Measurements from ENCODE around the gene MTG1.

The MTG1 gene, protein sequence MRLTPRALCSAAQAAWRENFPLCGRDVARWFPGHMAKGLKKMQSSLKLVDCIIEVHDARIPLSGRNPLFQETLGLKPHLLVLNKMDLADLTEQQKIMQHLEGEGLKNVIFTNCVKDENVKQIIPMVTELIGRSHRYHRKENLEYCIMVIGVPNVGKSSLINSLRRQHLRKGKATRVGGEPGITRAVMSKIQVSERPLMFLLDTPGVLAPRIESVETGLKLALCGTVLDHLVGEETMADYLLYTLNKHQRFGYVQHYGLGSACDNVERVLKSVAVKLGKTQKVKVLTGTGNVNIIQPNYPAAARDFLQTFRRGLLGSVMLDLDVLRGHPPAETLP

DNA sequence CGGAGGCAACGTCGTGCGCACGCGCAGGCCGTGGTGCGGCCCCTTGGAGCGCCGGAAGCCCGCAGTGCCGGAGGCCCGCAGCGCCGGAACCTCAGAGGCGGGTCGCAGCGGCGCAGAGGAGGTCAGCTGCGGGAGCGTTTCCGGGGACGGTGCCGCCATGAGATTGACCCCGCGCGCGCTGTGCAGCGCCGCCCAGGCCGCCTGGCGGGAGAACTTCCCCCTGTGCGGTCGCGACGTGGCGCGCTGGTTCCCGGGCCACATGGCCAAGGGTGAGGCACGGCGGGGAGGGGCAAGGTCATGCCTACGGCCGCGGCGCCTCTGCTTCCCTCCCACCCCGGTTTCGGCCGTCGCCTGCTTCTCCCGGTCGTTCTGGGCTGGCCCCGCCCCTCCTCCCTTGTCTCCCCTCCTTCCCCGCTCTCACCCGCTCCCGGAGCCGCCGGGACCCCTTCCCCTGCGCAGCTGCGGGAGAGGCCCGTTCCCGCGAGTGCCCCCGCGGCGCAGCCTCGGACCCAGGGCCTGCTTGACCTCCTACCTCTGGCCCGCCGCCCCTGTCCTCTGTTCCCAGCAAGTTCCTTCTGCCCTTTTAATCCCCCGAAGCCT lies at the start of gene MTG1:
MTG1 (plus strand) TSS at position 94 of the 600 bp plus-strand sequence; CDS start at position 158, 64 bp downstream.
- CTCF ChIA-PET = no interaction called here
- peak; percentile 96 for DNase-seq (ENCODE audit: extremely low spot score)
- POLR2A ChIA-PET = no interaction called here
- TF ChIP-seq, protein P1, sequence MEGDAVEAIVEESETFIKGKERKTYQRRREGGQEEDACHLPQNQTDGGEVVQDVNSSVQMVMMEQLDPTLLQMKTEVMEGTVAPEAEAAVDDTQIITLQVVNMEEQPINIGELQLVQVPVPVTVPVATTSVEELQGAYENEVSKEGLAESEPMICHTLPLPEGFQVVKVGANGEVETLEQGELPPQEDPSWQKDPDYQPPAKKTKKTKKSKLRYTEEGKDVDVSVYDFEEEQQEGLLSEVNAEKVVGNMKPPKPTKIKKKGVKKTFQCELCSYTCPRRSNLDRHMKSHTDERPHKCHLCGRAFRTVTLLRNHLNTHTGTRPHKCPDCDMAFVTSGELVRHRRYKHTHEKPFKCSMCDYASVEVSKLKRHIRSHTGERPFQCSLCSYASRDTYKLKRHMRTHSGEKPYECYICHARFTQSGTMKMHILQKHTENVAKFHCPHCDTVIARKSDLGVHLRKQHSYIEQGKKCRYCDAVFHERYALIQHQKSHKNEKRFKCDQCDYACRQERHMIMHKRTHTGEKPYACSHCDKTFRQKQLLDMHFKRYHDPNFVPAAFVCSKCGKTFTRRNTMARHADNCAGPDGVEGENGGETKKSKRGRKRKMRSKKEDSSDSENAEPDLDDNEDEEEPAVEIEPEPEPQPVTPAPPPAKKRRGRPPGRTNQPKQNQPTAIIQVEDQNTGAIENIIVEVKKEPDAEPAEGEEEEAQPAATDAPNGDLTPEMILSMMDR (IDR thresholded peaks at IDR 0.05; ENCODE audit: control extremely low read depth, extremely low read depth, low read depth, missing control alignments) = peak; percentile 4

DNA sequence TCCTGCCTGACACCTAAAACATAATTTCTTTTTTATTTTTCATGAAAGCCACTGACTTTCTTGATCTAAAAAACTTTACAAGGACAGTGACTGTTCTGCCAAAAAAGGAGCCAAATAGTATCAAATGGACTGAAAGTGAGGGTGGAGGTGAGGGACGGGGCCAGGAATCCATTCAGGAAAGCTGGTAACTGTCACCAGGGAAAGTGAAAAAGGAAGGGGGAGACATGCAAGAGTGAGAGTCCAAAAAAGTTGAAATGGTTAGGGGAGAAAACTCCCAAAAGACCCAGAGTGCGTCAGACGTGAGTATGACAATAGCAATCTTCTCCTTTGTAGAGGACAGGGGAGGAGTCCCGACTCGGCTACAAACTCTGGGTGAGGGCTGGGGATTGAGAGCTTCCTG lies 49.7 kb upstream of the MTG1 start:
- no peak for DNase-seq (ENCODE audit: extremely low spot score)
- ChIA-PET CTCF (interaction anchor here (1.9 kb wide), 1 partner anchor 14 kb away, joined by 8 read pairs; no protein-coding TSS in a partner anchor), POLR2A (interaction anchor here (0.6 kb wide), 1 partner anchor 13 kb away, joined by 3 read pairs; the partner anchor contains the start of gene FUOM)
- TF ChIP-seq, protein P1 (IDR thresholded peaks at IDR 0.05; ENCODE audit: control extremely low read depth, extremely low read depth, low read depth, missing control alignments) = no peak

DNA sequence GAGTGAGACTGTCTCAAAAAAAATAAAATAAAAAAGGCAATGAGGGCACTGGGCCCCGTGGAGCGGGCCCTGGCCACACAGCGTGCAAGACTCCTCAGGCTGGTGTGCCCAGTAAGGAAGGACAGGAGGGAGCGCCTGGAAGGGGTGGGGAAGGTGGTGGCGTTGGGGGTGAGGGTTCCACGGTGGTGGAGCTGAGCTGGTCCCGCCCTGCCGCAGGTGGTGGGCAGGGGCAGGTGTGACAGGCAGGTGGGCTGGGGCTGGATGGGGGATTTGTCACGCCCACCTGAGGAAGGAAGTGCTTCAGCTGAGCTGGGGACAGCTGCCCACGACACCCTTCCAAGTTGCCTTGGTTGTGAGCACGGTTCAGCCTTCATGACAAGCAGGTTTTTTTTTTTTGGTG lies 47.5 kb upstream of the MTG1 start:
- CTCF ChIA-PET = interaction anchor here (1.0 to 1.2 kb wide), 3 partner anchors 11 to 32 kb away, joined by 3 read pairs; partner anchors contain the start of gene FUOM
- TF ChIP-seq, protein P1 (IDR thresholded peaks at IDR 0.05; ENCODE audit: control extremely low read depth, extremely low read depth, low read depth, missing control alignments) = no peak
- DNase-seq (ENCODE audit: extremely low spot score) = no peak
- POLR2A ChIA-PET = interaction anchor here (0.5 to 0.7 kb wide), 2 partner anchors 31 to 85 kb away, joined by 3 to 5 read pairs; no protein-coding TSS in a partner anchor

DNA sequence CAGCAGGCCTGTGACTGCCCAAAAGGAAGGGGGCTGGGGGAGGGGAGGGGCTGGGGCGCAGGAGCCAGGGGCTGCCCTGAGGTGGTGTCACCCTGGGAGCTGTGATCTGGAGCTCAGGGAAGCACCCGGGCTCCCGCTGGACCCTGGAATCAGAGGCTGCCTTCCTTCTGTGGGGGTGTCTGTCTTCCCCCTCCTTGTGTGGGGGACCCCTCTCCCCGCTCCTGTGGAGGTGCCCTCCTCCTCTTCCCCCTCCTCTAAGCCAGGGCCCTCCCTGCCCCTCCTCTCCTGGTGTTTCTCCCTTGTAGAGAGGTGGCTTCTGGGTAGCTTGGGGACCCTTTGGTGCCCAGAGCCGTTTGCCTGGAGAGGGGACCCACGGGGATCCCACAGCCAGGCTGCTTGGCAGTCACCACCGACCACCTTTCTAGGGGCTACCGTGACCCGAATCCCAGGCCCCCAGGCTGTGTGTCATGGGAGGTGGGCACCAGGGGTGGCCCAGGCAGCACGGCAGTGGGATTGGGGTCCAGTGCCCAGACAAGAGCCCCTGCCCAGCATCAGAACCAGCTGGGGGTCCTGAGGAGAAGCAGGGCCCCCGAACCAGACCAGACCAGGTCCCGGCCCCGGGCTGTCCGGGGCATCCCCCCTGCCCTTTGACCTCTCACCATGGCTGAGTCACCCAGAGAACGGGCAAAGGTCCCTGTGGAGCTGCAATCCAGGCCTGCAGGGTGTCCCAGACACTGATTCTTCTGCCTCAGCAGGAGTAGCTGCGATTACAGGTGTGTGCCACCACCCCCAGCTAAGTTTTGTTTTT lies 46.0 kb upstream of the MTG1 start:
- ChIA-PET CTCF (interaction anchor here (1.1 to 1.2 kb wide), 2 partner anchors 18 to 28 kb away, joined by 3 to 4 read pairs; no protein-coding TSS in a partner anchor), POLR2A (no interaction called here)
- no peak for DNase-seq (ENCODE audit: extremely low spot score)
- TF ChIP-seq, protein P1 (IDR thresholded peaks at IDR 0.05; ENCODE audit: control extremely low read depth, extremely low read depth, low read depth, missing control alignments) = no peak

DNA sequence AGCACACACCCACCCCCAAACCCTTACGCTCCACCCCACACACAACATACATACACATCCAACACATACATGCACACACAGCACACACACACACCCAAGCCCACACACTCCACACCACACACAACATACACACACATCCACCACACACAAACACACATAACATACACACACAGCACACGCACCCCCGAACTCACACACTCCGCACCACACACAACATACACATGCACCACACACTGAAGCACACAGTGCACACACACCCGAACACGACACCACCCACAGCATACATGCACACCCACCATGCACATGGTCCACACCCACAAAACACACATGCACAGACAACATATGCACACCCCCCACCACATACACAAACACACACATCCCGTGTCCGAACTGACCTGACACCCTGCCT lies 44.8 kb upstream of the MTG1 start:
- ChIA-PET POLR2A (no interaction called here), CTCF (no interaction called here)
- TF ChIP-seq, protein P1 (IDR thresholded peaks at IDR 0.05; ENCODE audit: control extremely low read depth, extremely low read depth, low read depth, missing control alignments) = no peak
- DNase-seq (ENCODE audit: extremely low spot score) = no peak

DNA sequence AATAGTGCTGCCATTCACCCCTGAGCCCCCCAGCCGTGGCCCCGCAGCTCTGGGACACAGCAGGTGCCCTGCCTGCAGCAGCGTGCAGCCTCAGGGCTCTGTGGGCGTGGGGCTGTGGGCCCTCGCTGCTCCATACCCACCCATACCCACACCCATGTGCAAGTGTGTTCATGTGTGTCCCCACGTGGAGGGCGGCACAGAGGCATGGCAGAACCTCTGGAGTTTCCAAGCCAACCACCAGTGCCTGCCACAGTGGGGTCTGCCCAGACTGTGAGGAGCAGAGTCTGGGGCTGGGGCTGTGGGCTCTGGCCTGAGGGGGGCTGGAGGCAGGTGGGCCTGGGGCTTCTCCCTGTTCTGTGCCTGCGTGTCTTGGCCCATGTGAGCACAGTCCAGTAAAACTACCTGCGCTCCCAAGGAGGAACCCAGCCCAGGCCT lies 44.4 kb upstream of the MTG1 start:
- POLR2A ChIA-PET = no interaction called here
- TF ChIP-seq, protein P1 (IDR thresholded peaks at IDR 0.05; ENCODE audit: control extremely low read depth, extremely low read depth, low read depth, missing control alignments) = no peak
- CTCF ChIA-PET = no interaction called here
- no peak for DNase-seq (ENCODE audit: extremely low spot score)

Data from GM10248 (cell line).